Stomach (tissue), 9 donors: ENCODE data around the gene C20orf202. TPM values are rescaled to one million over a fixed set of nuclear protein-coding genes. Genes with fewer than 3 reads are reported as not detected.

ENCODE experiments used
- DNase-seq, 2 donors: peaks; one replicate each; pipeline versions ENCODE4 v3.0.0 to v3.0.0-alpha.2; 2013 to 2019
- H3K27ac ChIP-seq, 5 donors: fragments of 200-600 bp in 4 of 5; sonication (generic) in 4 of 5; one replicate each; pipeline ENCODE4 v1.5.1; 2013 to 2019; ENCODE audit warnings: mild to moderate bottlenecking in 1 of 5, moderate library complexity in 1 of 5
- H3K27me3 ChIP-seq, 3 donors: fragments of 200-600 bp; sonication (generic); one replicate each; pipeline ENCODE4 v1.5.1; 2017 to 2019; ENCODE audit warnings: mixed run types in 1 of 3
- H3K36me3 ChIP-seq, 4 donors: fragments of 200-600 bp; sonication (generic); 1 replicate in 3 of 4; 2 replicates in 1 of 4; pipeline ENCODE4 v1.5.1; 2016 to 2019
- H3K4me1 ChIP-seq, 4 donors: fragments of 200-600 bp; sonication (generic); one replicate each; pipeline ENCODE4 v1.5.1; 2016 to 2019
- H3K4me3 ChIP-seq, 4 donors: fragments of 200-600 bp; sonication (generic) in 3 of 4; one replicate each; pipeline ENCODE4 v1.5.1; 2016 to 2019; ENCODE audit warnings: mild to moderate bottlenecking in 1 of 4
- H3K9me3 ChIP-seq, 4 donors: fragments of 200-600 bp; sonication (generic); one replicate each; pipeline ENCODE4 v1.5.1; 2016 to 2019
- EP300 ChIP-seq: sonication (generic); formaldehyde crosslinking; IDR thresholded peaks from one replicate; pipeline ENCODE4 v1.6.1; 2017; ENCODE audit warnings: antibody characterized with exemption
- POLR2A ChIP-seq, 4 donors: fragments of 450-650 bp; IDR thresholded peaks; one replicate each; pipeline ENCODE4 v1.6.1; 2016; ENCODE audit warnings: antibody characterized with exemption in 4 of 4, control low read depth in 2 of 4, mild to moderate bottlenecking in 1 of 4, moderate library complexity in 1 of 4
- POLR2AphosphoS5 ChIP-seq, 3 donors: sonication (generic); formaldehyde crosslinking; IDR thresholded peaks; one replicate each; pipeline ENCODE4 v1.6.1; 2016; ENCODE audit warnings: antibody characterized with exemption in 3 of 3
- WGBS, 5 donors: extraction: QIAGEN DNeasy Blood & Tissue Kit in 3 of 5; methylation state at CpG; one replicate each; pipeline versions ENCODE4 v1.1.5 to v1.1.7; 2013 to 2018; 5-methylcytosine and 5-hydroxymethylcytosine counted together
- intact Hi-C: fragments of 100-400 bp; cut with DNase I; formaldehyde crosslinking; loops from one replicate; pipeline ENCODE4 v1.15.1; 2023; ENCODE audit warnings: low total_unique reads
- polyA plus RNA-seq, 3 donors: library from polyadenylated mRNA; stranded (reverse); fragments of 200-250 nt; gene quantifications; one replicate each; pipeline ENCODE4 v1.2.3, GENCODE V29; 2013
- total RNA-seq, 5 donors: library from RNA; depleted of rRNA; stranded (reverse); fragments of >200 nt; gene quantifications; one replicate each; pipeline versions ENCODE4 v1.1.0 to v1.2.3, GENCODE V29; 2014 to 2016
- TF ChIP-seq, protein P1 (sequence below), 7 experiments: fragments of 450-650 bp in 4 of 7; fragments of 200-600 bp in 3 of 7; sonication (generic) in 3 of 7; IDR thresholded peaks; one replicate each; pipeline ENCODE4 v1.5.1; 2016 to 2019; ENCODE audit warnings: antibody characterized with exemption in 7 of 7, control low read depth in 2 of 7, mild to moderate bottlenecking in 1 of 7
- donor health status: healthy with polysubstance abuse.
- donor health status: Bipolar disorder and iron deficiency.
- donor health status: healthy.

The C20orf202 gene
- total and polyA plus RNA-seq, 8 donors, result 0.05 TPM; not detected in 7

DNA sequence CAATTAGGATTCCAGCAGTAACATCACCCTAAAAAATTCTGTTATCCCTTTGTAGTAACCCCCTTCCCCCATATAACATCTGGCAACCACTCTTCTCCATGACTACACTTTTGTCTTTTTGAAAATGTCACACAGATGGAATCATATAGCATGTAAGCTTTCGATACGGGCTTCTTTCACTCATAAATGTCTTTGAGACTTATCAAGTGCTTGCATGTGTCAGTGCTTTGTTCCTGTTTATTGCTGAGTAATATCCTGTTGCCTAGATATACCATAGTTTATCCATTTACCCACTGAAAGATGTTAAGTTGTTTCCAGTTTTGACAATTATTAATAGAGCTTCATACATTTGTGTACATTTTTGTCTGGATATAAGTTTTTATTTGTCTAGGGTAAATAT lies 52.4 kb downstream of the C20orf202 start:
- peaks cover 0 to 6% (median 0%) of the 10 kb centered on the region in 3 donors for H3K27me3 ChIP-seq
- intact Hi-C loops, result no loop called here
- H3K4me3 ChIP-seq, result no peak overlapping the region
- no peak for DNase-seq
- no peak overlapping the region for H3K27ac ChIP-seq
- TF ChIP-seq, protein P1, sequence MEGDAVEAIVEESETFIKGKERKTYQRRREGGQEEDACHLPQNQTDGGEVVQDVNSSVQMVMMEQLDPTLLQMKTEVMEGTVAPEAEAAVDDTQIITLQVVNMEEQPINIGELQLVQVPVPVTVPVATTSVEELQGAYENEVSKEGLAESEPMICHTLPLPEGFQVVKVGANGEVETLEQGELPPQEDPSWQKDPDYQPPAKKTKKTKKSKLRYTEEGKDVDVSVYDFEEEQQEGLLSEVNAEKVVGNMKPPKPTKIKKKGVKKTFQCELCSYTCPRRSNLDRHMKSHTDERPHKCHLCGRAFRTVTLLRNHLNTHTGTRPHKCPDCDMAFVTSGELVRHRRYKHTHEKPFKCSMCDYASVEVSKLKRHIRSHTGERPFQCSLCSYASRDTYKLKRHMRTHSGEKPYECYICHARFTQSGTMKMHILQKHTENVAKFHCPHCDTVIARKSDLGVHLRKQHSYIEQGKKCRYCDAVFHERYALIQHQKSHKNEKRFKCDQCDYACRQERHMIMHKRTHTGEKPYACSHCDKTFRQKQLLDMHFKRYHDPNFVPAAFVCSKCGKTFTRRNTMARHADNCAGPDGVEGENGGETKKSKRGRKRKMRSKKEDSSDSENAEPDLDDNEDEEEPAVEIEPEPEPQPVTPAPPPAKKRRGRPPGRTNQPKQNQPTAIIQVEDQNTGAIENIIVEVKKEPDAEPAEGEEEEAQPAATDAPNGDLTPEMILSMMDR (IDR thresholded peaks at IDR 0.05), result no peak
- no peak for TF ChIP-seq POLR2AphosphoS5 (IDR thresholded peaks at IDR 0.05)
- no peak for TF ChIP-seq EP300
- no peak for TF ChIP-seq POLR2A (IDR thresholded peaks at IDR 0.05)
- WGBS, 5 donors, result 81 to 84% (median 84%) methylated on average over 2 of the region's 2 CpGs
- no peaks in the 10 kb centered on the region for H3K9me3 ChIP-seq
- H3K4me1 ChIP-seq, result no peaks in the 10 kb centered on the region
- no peaks in the 10 kb centered on the region for H3K36me3 ChIP-seq

Other genes starting within 250 kb of the C20orf202 start
- not detected for gene RSPO4, start 201.1 kb upstream of the C20orf202 start, total RNA-seq
- gene RSPO4, start 201.1 kb upstream of the C20orf202 start, polyA plus RNA-seq, result under 1 TPM in 1 of 3 donors, not detected in 2; 0.25 TPM
- 100 to 1,000 TPM in 1 of 5 donors, 10 to 100 TPM in 4; 22.0 to 297 (median 34.3) TPM for gene PSMF1, start 84.9 kb upstream of the C20orf202 start, total RNA-seq
- 10 to 100 TPM; 41.8 to 75.6 (median 44.6) TPM for gene PSMF1, start 84.9 kb upstream of the C20orf202 start, polyA plus RNA-seq
- 10 to 100 TPM in 1 of 5 donors, under 1 TPM in 2, not detected in 2; 0.45 to 72.9 (median 0.73) TPM for gene TMEM74B, start 18.5 kb upstream of the C20orf202 start, total RNA-seq
- gene TMEM74B, start 18.5 kb upstream of the C20orf202 start, polyA plus RNA-seq, result 1 to 10 TPM; 1.9 to 3.2 (median 2.6) TPM
- not detected for gene RAD21L1, start 22.6 kb downstream of the C20orf202 start, total RNA-seq
- not detected for gene RAD21L1, start 22.6 kb downstream of the C20orf202 start, polyA plus RNA-seq
- 10 to 100 TPM in 1 of 5 donors, 1 to 10 TPM in 4; 1.8 to 15.6 (median 8.0) TPM for gene SNPH, start 62.8 kb downstream of the C20orf202 start, total RNA-seq
- gene SNPH, start 62.8 kb downstream of the C20orf202 start, polyA plus RNA-seq, result 1 to 10 TPM; 1.8 to 4.2 (median 3.6) TPM
- gene SDCBP2, start 125.7 kb downstream of the C20orf202 start, total RNA-seq, result 10 to 100 TPM; 33.3 to 90.9 (median 68.3) TPM
- 100 to 1,000 TPM in 1 of 3 donors, 10 to 100 TPM in 2; 38.4 to 297 (median 52.8) TPM for gene SDCBP2, start 125.7 kb downstream of the C20orf202 start, polyA plus RNA-seq
- gene FKBP1A, start 189.6 kb downstream of the C20orf202 start, total RNA-seq, result 100 to 1,000 TPM in 2 of 5 donors, 10 to 100 TPM in 3; 33.0 to 280 (median 68.3) TPM
- gene FKBP1A, start 189.6 kb downstream of the C20orf202 start, polyA plus RNA-seq, result 100 to 1,000 TPM; 135 to 283 (median 195) TPM